HEK293 (cell line): ENCODE measurements around the gene S100B.

Experiments
- CTCF ChIA-PET: fragments of 350-600 bp; formaldehyde crosslinking; extraction: SDS; loops from one replicate; lab custom pipeline; 2021; ENCODE audit warnings: antibody characterized with exemption; lab: Yijun Ruan, JAX
- POLR2A ChIA-PET: fragments of 300-600 bp; formaldehyde crosslinking; extraction: SDS; loops from one replicate; lab custom pipeline; 2020; ENCODE audit warnings: antibody characterized with exemption, inconsistent platforms; lab: Yijun Ruan, JAX
- H3K27ac ChIP-seq: fragments of 200-500 bp; sonication (Bioruptor generic); 2 replicates; pipeline ENCODE4 v1.5.1; 2014; ENCODE audit warnings: low read depth, low read length, control low read depth, inconsistent platforms; ENCODE audit errors: extremely low read depth
- H3K36me3 ChIP-seq, 2 experiments: fragments of 200-500 bp in 1 of 2; sonication (Bioruptor generic) in 1 of 2; 1 replicate in 1 of 2; 2 replicates in 1 of 2; pipeline ENCODE4 v1.5.1; 2014 to 2017; ENCODE audit warnings: inconsistent platforms in 2 of 2, low read length in 2 of 2; ENCODE audit not compliant: control insufficient read depth in 2 of 2, insufficient read depth in 1 of 2
- H3K4me1 ChIP-seq: fragments of 200-500 bp; sonication (Bioruptor generic); 2 replicates; pipeline ENCODE4 v1.5.1; 2014; ENCODE audit warnings: mild to moderate bottlenecking, low read length, inconsistent platforms; ENCODE audit not compliant: control insufficient read depth, insufficient read depth
- H3K4me3 ChIP-seq: 2 replicates; pipeline ENCODE4 v1.5.1; 2011; ENCODE audit warnings: low read depth, mild to moderate bottlenecking, control low read depth, low read length, moderate library complexity
- H3K9me3 ChIP-seq: fragments of 200-500 bp; sonication (Bioruptor generic); 2 replicates; pipeline ENCODE4 v1.5.1; 2014; ENCODE audit warnings: low read depth, low read length, inconsistent platforms; ENCODE audit not compliant: control insufficient read depth, insufficient read depth
- BCL11B ChIP-seq: fragments of 450-650 bp; formaldehyde crosslinking; IDR thresholded peaks from 2 replicates; pipeline ENCODE4 v1.5.1; 2016; ENCODE audit warnings: low read depth, missing biosample characterization, missing genetic modification characterization
- HOXD13 ChIP-seq: sonication (generic); formaldehyde crosslinking; IDR thresholded peaks from 2 replicates; pipeline ENCODE4 v1.8.0; 2022; ENCODE audit warnings: missing genetic modification reagents, borderline replicate concordance
- MYNN ChIP-seq: fragments of 450-650 bp; formaldehyde crosslinking; IDR thresholded peaks from 2 replicates; pipeline ENCODE4 v1.5.1; 2016; ENCODE audit warnings: missing biosample characterization, missing genetic modification characterization, borderline replicate concordance
- OVOL3 ChIP-seq: fragments of 450-650 bp; formaldehyde crosslinking; IDR thresholded peaks from 2 replicates; pipeline ENCODE4 v1.5.1; 2016; ENCODE audit warnings: missing biosample characterization, missing genetic modification characterization
- SCRT1 ChIP-seq: fragments of 450-650 bp; formaldehyde crosslinking; IDR thresholded peaks from 2 replicates; pipeline ENCODE4 v1.5.1; 2016; ENCODE audit warnings: missing biosample characterization, missing genetic modification characterization, borderline replicate concordance
- TRIM28 ChIP-seq: IDR thresholded peaks from 2 replicates; pipeline ENCODE4 v1.6.1; 2011; ENCODE audit warnings: low read length, control low read depth, borderline replicate concordance
- ZBTB48 ChIP-seq: fragments of 450-650 bp; formaldehyde crosslinking; IDR thresholded peaks from 2 replicates; pipeline ENCODE4 v1.5.1; 2016; ENCODE audit warnings: missing biosample characterization, missing genetic modification characterization
- ZNF211 ChIP-seq: fragments of 450-650 bp; formaldehyde crosslinking; IDR thresholded peaks from 2 replicates; pipeline ENCODE4 v1.5.1; 2016; ENCODE audit warnings: low read depth, missing biosample characterization, missing genetic modification characterization
- ZNF292 ChIP-seq: fragments of 450-650 bp; formaldehyde crosslinking; IDR thresholded peaks from 2 replicates; pipeline ENCODE4 v1.5.1; 2016; ENCODE audit warnings: low read depth, missing biosample characterization, missing genetic modification characterization, borderline replicate concordance
- ZNF311 ChIP-seq: fragments of 450-650 bp; formaldehyde crosslinking; IDR thresholded peaks from 2 replicates; pipeline ENCODE4 v1.5.1; 2017; ENCODE audit warnings: missing biosample characterization, missing genetic modification characterization, borderline replicate concordance
- ZNF324 ChIP-seq: fragments of 450-650 bp; formaldehyde crosslinking; IDR thresholded peaks from 2 replicates; pipeline ENCODE4 v1.5.1; 2016; ENCODE audit warnings: missing biosample characterization, missing genetic modification characterization
- ZNF473 ChIP-seq: fragments of 450-650 bp; formaldehyde crosslinking; IDR thresholded peaks from 2 replicates; pipeline ENCODE4 v1.5.1; 2017; ENCODE audit warnings: missing biosample characterization, missing genetic modification characterization
- ZNF521 ChIP-seq: fragments of 450-650 bp; formaldehyde crosslinking; IDR thresholded peaks from 2 replicates; pipeline ENCODE4 v1.5.1; 2017; ENCODE audit warnings: missing biosample characterization, mild to moderate bottlenecking, missing genetic modification characterization
- ZNF561 ChIP-seq: fragments of 450-650 bp; IDR thresholded peaks from 2 replicates; pipeline ENCODE4 v1.5.1; 2018; ENCODE audit warnings: missing biosample characterization, missing genetic modification characterization, borderline replicate concordance
- ZNF660 ChIP-seq: fragments of 450-650 bp; IDR thresholded peaks from 2 replicates; pipeline ENCODE4 v1.5.1; 2018; ENCODE audit warnings: missing biosample characterization, mild to moderate bottlenecking, missing genetic modification characterization
- ZSCAN23 ChIP-seq: fragments of 450-650 bp; formaldehyde crosslinking; IDR thresholded peaks from 2 replicates; pipeline ENCODE4 v1.5.1; 2016; ENCODE audit warnings: missing biosample characterization, missing genetic modification characterization
- TF ChIP-seq, protein P1 (sequence below): fragments of 450-650 bp; IDR thresholded peaks from 2 replicates; pipeline ENCODE4 v1.5.1; 2018; ENCODE audit warnings: missing biosample characterization, mild to moderate bottlenecking, missing genetic modification characterization
- TF ChIP-seq, protein P2 (sequence below): fragments of 450-650 bp; formaldehyde crosslinking; IDR thresholded peaks from 2 replicates; pipeline ENCODE4 v1.5.1; 2016; ENCODE audit warnings: missing biosample characterization, missing genetic modification characterization
- TF ChIP-seq, protein P3 (sequence below): fragments of 450-650 bp; formaldehyde crosslinking; IDR thresholded peaks from 2 replicates; pipeline ENCODE4 v1.5.1; 2016; ENCODE audit warnings: missing biosample characterization, missing genetic modification characterization
- TF ChIP-seq, protein P4 (sequence below): fragments of 450-650 bp; formaldehyde crosslinking; IDR thresholded peaks from 2 replicates; pipeline ENCODE4 v1.5.1; 2016; ENCODE audit warnings: missing biosample characterization, missing genetic modification characterization

The S100B gene

DNA sequence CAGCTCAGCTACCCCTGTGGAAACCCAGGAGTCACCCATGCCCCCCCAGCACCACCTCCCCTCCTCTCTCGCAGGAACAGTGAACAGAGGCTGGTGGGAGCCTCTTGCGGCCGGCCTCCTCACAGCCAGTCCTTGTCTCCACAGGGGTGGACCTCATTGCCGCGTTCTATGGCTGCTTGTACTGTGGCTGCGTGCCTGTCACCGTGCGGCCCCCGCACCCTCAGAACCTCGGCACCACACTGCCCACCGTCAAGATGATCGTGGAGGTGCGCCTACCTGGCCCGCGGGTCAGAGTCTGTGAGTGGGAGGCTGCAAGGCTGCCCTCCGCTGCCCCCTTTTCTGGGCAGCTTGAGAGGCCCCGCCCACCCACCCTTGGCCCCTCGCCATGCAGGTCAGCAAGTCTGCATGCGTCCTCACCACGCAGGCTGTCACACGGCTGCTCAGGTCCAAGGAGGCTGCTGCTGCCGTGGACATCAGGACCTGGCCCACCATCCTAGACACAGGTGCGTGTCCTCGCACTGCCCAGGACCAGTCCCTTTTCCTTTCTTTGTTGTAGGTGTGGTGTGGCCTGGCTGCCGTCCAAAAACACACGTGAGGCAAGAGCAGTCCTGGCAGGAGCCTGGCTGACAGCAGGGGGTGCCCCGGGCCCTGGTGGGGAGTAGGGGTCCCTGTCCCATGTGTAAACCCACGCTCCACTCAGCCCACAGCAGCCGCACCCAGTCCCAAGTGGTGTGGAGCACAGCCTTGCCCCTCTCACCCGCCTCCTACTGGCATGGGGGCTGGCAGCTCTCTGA lies 50.3 kb downstream of the S100B start:
- Histone ChIP-seq H3K9me3 (no peaks in the 10 kb centered on the region), H3K36me3 (peaks cover 5 to 80% of the 10 kb centered on the region in 2 experiments; a peak in 2 of 3 replicates), H3K4me1 (no peaks in the 10 kb centered on the region), H3K4me3 (no peak overlapping the region), H3K27ac (no peak overlapping the region)
- ChIA-PET POLR2A (interaction anchor here (0.6 kb wide), 2 partner anchors 8 to 188 kb away, joined by 3 to 4 read pairs; no protein-coding TSS in a partner anchor), CTCF (no interaction called here)
- TF ChIP-seq, protein P1, sequence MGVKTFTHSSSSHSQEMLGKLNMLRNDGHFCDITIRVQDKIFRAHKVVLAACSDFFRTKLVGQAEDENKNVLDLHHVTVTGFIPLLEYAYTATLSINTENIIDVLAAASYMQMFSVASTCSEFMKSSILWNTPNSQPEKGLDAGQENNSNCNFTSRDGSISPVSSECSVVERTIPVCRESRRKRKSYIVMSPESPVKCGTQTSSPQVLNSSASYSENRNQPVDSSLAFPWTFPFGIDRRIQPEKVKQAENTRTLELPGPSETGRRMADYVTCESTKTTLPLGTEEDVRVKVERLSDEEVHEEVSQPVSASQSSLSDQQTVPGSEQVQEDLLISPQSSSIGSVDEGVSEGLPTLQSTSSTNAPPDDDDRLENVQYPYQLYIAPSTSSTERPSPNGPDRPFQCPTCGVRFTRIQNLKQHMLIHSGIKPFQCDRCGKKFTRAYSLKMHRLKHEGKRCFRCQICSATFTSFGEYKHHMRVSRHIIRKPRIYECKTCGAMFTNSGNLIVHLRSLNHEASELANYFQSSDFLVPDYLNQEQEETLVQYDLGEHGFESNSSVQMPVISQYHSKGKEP: no peak
- TF ChIP-seq, protein P2, sequence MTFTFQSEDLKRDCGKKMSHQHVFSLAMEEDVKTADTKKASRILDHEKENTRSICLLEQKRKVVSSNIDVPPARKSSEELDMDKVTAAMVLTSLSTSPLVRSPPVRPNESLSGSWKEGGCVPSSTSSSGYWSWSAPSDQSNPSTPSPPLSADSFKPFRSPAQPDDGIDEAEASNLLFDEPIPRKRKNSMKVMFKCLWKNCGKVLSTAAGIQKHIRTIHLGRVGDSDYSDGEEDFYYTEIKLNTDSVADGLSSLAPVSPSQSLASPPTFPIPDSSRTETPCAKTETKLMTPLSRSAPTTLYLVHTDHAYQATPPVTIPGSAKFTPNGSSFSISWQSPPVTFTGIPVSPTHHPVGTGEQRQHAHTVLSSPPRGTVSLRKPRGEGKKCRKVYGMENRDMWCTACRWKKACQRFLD (tag by site-specific recombination): no peak
- TF ChIP-seq ZNF660 (tag by site-specific recombination) (no peak), ZNF324 (tag by site-specific recombination) (no peak), ZNF311 (tag by site-specific recombination) (no peak), ZNF292 (tag by site-specific recombination) (no peak), HOXD13 (CRISPR knock-in tag) (no peak), SCRT1 (tag by site-specific recombination) (no peak), TRIM28 (no peak), MYNN (tag by site-specific recombination) (no peak), ZBTB48 (tag by site-specific recombination) (no peak), ZSCAN23 (tag by site-specific recombination) (no peak), ZNF473 (tag by site-specific recombination) (no peak), BCL11B (tag by site-specific recombination) (no peak)
- TF ChIP-seq, protein P3, sequence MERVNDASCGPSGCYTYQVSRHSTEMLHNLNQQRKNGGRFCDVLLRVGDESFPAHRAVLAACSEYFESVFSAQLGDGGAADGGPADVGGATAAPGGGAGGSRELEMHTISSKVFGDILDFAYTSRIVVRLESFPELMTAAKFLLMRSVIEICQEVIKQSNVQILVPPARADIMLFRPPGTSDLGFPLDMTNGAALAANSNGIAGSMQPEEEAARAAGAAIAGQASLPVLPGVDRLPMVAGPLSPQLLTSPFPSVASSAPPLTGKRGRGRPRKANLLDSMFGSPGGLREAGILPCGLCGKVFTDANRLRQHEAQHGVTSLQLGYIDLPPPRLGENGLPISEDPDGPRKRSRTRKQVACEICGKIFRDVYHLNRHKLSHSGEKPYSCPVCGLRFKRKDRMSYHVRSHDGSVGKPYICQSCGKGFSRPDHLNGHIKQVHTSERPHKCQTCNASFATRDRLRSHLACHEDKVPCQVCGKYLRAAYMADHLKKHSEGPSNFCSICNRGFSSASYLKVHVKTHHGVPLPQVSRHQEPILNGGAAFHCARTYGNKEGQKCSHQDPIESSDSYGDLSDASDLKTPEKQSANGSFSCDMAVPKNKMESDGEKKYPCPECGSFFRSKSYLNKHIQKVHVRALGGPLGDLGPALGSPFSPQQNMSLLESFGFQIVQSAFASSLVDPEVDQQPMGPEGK (tag by site-specific recombination): no peak

DNA sequence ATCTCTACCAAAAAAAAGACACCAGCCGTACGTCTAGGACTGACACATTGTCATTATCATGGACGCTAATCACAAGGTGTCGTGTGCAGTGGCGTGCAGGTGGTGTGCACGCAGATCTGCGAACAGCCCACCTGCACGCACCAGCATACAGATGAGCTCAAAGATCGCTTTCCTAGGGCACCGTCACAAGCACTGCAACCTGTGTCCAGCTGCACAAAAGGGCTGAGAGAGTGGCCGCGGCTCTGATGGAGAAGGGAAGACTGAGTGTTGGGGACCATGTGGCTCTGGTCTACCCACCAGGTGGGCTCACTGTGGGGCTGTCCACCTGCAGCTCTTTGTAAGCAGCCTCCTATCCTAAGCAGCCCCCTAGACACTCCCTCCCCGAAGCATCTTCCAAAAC lies 50.9 kb downstream of the S100B start:
- POLR2A ChIA-PET: interaction anchor here (0.6 kb wide), 1 partner anchor 9 kb away, joined by 4 read pairs; no protein-coding TSS in a partner anchor

More for the DNA sequence above, 50.9 kb downstream of the S100B start:
- Histone ChIP-seq H3K4me1 (no peaks in the 10 kb centered on the region), H3K4me3 (no peak overlapping the region), H3K27ac (no peak overlapping the region)
- no peak for TF ChIP-seq ZNF521 (tag by site-specific recombination)
- TF ChIP-seq, protein P4, sequence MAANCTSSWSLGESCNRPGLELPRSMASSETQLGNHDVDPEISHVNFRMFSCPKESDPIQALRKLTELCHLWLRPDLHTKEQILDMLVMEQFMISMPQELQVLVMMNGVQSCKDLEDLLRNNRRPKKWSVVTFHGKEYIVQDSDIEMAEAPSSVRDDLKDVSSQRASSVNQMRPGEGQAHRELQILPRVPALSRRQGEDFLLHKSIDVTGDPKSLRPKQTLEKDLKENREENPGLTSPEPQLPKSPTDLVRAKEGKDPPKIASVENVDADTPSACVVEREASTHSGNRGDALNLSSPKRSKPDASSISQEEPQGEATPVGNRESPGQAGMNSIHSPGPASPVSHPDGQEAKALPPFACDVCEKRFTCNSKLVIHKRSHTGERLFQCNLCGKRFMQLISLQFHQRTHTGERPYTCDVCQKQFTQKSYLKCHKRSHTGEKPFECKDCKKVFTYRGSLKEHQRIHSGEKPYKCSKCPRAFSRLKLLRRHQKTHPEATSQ (tag by site-specific recombination): no peak
- TF ChIP-seq OVOL3 (tag by site-specific recombination): no peak
- no peak for TF ChIP-seq ZNF211 (tag by site-specific recombination)
- no peak for TF ChIP-seq TRIM28
- no peak for TF ChIP-seq ZNF561 (tag by site-specific recombination)
- TF ChIP-seq, all 188 proteins: peak for 0
- CTCF ChIA-PET: interaction anchor here (0.6 kb wide), 1 partner anchor 323 kb away, joined by 5 read pairs; no protein-coding TSS in a partner anchor
- H3K36me3 ChIP-seq: peaks cover 4 to 77% of the 10 kb centered on the region in 2 experiments; a peak in 2 of 3 replicates
- H3K9me3 ChIP-seq: no peaks in the 10 kb centered on the region
